SK-N-SH (cell line): ENCODE measurements around the gene CDH4. TPM values are rescaled to one million over a fixed set of nuclear protein-coding genes. Genes with fewer than 3 reads are reported as not detected.

ENCODE experiments used
- CTCF ChIA-PET: fragments of 300-600, 350-600 bp; formaldehyde crosslinking; extraction: SDS; loops from one replicate; lab custom pipeline; 2021; lab: Yijun Ruan, JAX
- POLR2A ChIA-PET: fragments of 350-600 bp; sonication (Branson Sonifier 250); formaldehyde crosslinking; extraction: SDS; loops from one replicate; lab custom pipeline; 2020; ENCODE audit warnings: antibody characterized with exemption, inconsistent platforms; lab: Yijun Ruan, JAX
- DNase-seq: peaks from one replicate; pipeline ENCODE4 v3.0.0; 2012
- H2AFZ ChIP-seq: fragments of 200-600 bp; sonication (generic); 2 replicates; pipeline ENCODE4 v1.8.1; 2016; ENCODE audit warnings: antibody characterized with exemption, mild to moderate bottlenecking, low read depth
- H3F3A ChIP-seq: fragments of 200-600 bp; sonication (generic); replicated peaks from 2 replicates; pipeline ENCODE3; 2016; ENCODE audit warnings: antibody characterized with exemption, mild to moderate bottlenecking; ENCODE audit not compliant: insufficient read depth
- H3K27ac ChIP-seq, 2 experiments: fragments of 200-500 bp in 1 of 2; fragments of 200-600 bp in 1 of 2; sonication (Bioruptor generic) in 1 of 2; sonication (generic), shearing (Covaris generic) in 1 of 2; 2 replicates each; pipeline versions ENCODE4 v1.5.1 to v1.6.1; 2014 to 2016; ENCODE audit warnings: low read depth in 2 of 2, inconsistent platforms in 1 of 2, low read length in 1 of 2, mild to moderate bottlenecking in 1 of 2, mixed read lengths in 1 of 2
- H3K27me3 ChIP-seq: fragments of 200-600 bp; sonication (generic), shearing (Covaris generic); 2 replicates; pipeline ENCODE4 v1.6.1; 2016; ENCODE audit warnings: mixed run types; ENCODE audit not compliant: insufficient read depth
- H3K36me3 ChIP-seq, 2 experiments: fragments of 200-500 bp in 1 of 2; fragments of 200-600 bp in 1 of 2; sonication (Bioruptor generic) in 1 of 2; sonication (generic) in 1 of 2; replicated peaks in 1 of 2; 2 replicates each; pipeline versions ENCODE3 to v1.5.1; 2014 to 2016; ENCODE audit warnings: low read length in 1 of 2, mild to moderate bottlenecking in 1 of 2; ENCODE audit not compliant: insufficient read depth in 2 of 2, control insufficient read depth in 1 of 2
- H3K4me1 ChIP-seq, 2 experiments: fragments of 200-500 bp in 1 of 2; fragments of 200-600 bp in 1 of 2; sonication (Bioruptor generic) in 1 of 2; sonication (generic), shearing (Covaris generic) in 1 of 2; 2 replicates each; pipeline versions ENCODE4 v1.5.1 to v1.6.1; 2014 to 2016; ENCODE audit warnings: low read depth in 1 of 2, low read length in 1 of 2, mixed run types in 1 of 2; ENCODE audit not compliant: insufficient read depth in 2 of 2, control insufficient read depth in 1 of 2
- H3K4me2 ChIP-seq: fragments of 200-600 bp; sonication (generic), shearing (Covaris generic); 2 replicates; pipeline ENCODE4 v1.6.1; 2017; ENCODE audit warnings: mixed run types
- H3K4me3 ChIP-seq, 2 experiments: fragments of 200-500 bp in 1 of 2; fragments of 200-600 bp in 1 of 2; sonication (Bioruptor generic) in 1 of 2; sonication (generic), shearing (Covaris generic) in 1 of 2; 2 replicates each; pipeline versions ENCODE4 v1.5.1 to v1.8.1; 2014 to 2016; ENCODE audit warnings: low read depth in 2 of 2, inconsistent platforms in 1 of 2, low read length in 1 of 2, mild to moderate bottlenecking in 1 of 2, mixed read lengths in 1 of 2, moderate library complexity in 1 of 2
- H3K79me2 ChIP-seq: fragments of 200-600 bp; sonication (generic); 2 replicates; pipeline ENCODE4 v1.8.1; 2017; ENCODE audit warnings: mild to moderate bottlenecking; ENCODE audit not compliant: insufficient read depth
- H3K9ac ChIP-seq: fragments of 200-600 bp; sonication (generic); 2 replicates; pipeline ENCODE4 v1.6.1; 2017; ENCODE audit warnings: mixed run types
- H3K9me2 ChIP-seq: fragments of 200-600 bp; sonication (generic); 2 replicates; pipeline ENCODE4 v1.6.1; 2017; ENCODE audit warnings: mixed run types
- H3K9me3 ChIP-seq: fragments of 200-600 bp; sonication (generic); 2 replicates; pipeline ENCODE4 v1.6.1; 2017; ENCODE audit warnings: mixed run types, mild to moderate bottlenecking, moderate library complexity
- H4K20me1 ChIP-seq: fragments of 200-600 bp; sonication (generic); 2 replicates; pipeline ENCODE4 v1.6.1; 2017; ENCODE audit warnings: mild to moderate bottlenecking, mixed run types; ENCODE audit not compliant: insufficient read depth
- CHD2 ChIP-seq: fragments of 150-350 bp; IDR thresholded peaks from 2 replicates; pipeline ENCODE4 v1.6.1; 2018; ENCODE audit warnings: low read length; ENCODE audit not compliant: partially characterized antibody
- CTCF ChIP-seq: fragments of 200-600 bp; sonication (generic); IDR thresholded peaks from 2 replicates; pipeline ENCODE4 v1.6.1; 2017; ENCODE audit warnings: antibody characterized with exemption, mild to moderate bottlenecking, moderate library complexity
- ELF1 ChIP-seq: IDR thresholded peaks from 2 replicates; pipeline ENCODE4 v1.4.0; 2012
- EZH2phosphoT487 ChIP-seq: fragments of 200-600 bp; sonication (generic); IDR thresholded peaks from 2 replicates; pipeline ENCODE4 v1.6.1; 2017; ENCODE audit warnings: low read depth, mixed run types, mild to moderate bottlenecking, antibody characterized with exemption, moderate library complexity, borderline replicate concordance
- FOXJ3 ChIP-seq: sonication (generic); formaldehyde crosslinking; IDR thresholded peaks from 2 replicates; pipeline ENCODE4 v1.5.1; 2020; ENCODE audit warnings: mild to moderate bottlenecking, missing genetic modification reagents
- FOXM1 ChIP-seq: IDR thresholded peaks from 2 replicates; pipeline ENCODE4 v1.4.0; 2012; ENCODE audit warnings: low read depth, mild to moderate bottlenecking
- GABPA ChIP-seq: IDR thresholded peaks from 2 replicates; pipeline ENCODE4 v1.4.0; 2012; ENCODE audit warnings: low read depth, mild to moderate bottlenecking
- IRF3 ChIP-seq: fragments of 150-350 bp; IDR thresholded peaks from 2 replicates; pipeline ENCODE4 v1.6.1; 2016; ENCODE audit warnings: mild to moderate bottlenecking, low read depth, low read length
- MXI1 ChIP-seq: IDR thresholded peaks from 2 replicates; pipeline ENCODE4 v1.6.1; 2012; ENCODE audit warnings: mild to moderate bottlenecking, low read depth, low read length, improper control_type of control experiment
- POLR2AphosphoS5 ChIP-seq: IDR thresholded peaks from 2 replicates; pipeline ENCODE4 v1.6.1; 2012; ENCODE audit warnings: low read depth, low read length
- RCOR1 ChIP-seq: fragments of 150-350 bp; IDR thresholded peaks from 2 replicates; pipeline ENCODE4 v1.6.1; 2017; ENCODE audit warnings: antibody characterized with exemption, low read length
- RFX5 ChIP-seq: IDR thresholded peaks from 2 replicates; pipeline ENCODE4 v1.6.1; 2012; ENCODE audit warnings: mild to moderate bottlenecking, improper control_type of control experiment, low read length
- RXRA ChIP-seq: IDR thresholded peaks from 2 replicates; pipeline ENCODE4 v1.4.0; 2012; ENCODE audit warnings: low read depth, mild to moderate bottlenecking, borderline replicate concordance
- SMC3 ChIP-seq: IDR thresholded peaks from 2 replicates; pipeline ENCODE4 v1.6.1; 2012; ENCODE audit warnings: low read depth, low read length, improper control_type of control experiment
- TAF1 ChIP-seq: IDR thresholded peaks from 2 replicates; pipeline ENCODE4 v1.6.1; 2012; ENCODE audit warnings: low read depth, mild to moderate bottlenecking, low read length, moderate library complexity, borderline replicate concordance
- TEAD4 ChIP-seq: IDR thresholded peaks from 2 replicates; pipeline ENCODE4 v1.4.0; 2012; ENCODE audit warnings: mild to moderate bottlenecking, borderline replicate concordance; ENCODE audit not compliant: insufficient read depth
- USF2 ChIP-seq: fragments of 150-350 bp; IDR thresholded peaks from 2 replicates; pipeline ENCODE4 v1.6.1; 2017; ENCODE audit warnings: antibody characterized with exemption, low read length, low read depth, borderline replicate concordance
- ZBTB33 ChIP-seq: IDR thresholded peaks from 2 replicates; pipeline ENCODE4 v1.4.0; 2012; ENCODE audit warnings: low read depth, borderline replicate concordance
- WGBS: methylation state at CpG from one replicate; pipeline ENCODE4 v1.1.6; 2017; ENCODE audit warnings: low lambda C conversion rate; 5-methylcytosine and 5-hydroxymethylcytosine counted together
- polyA plus RNA-seq, 3 experiments: library from polyadenylated mRNA; depleted of rRNA; stranded (reverse); fragments of >200 nt; gene quantifications; 2 replicates each; pipeline ENCODE4 v1.2.3, GENCODE V29; 2012

The CDH4 gene
- polyA plus RNA-seq, 1 of the 3 experiments (the other 2 are of a cell fraction) = not detected

DNA sequence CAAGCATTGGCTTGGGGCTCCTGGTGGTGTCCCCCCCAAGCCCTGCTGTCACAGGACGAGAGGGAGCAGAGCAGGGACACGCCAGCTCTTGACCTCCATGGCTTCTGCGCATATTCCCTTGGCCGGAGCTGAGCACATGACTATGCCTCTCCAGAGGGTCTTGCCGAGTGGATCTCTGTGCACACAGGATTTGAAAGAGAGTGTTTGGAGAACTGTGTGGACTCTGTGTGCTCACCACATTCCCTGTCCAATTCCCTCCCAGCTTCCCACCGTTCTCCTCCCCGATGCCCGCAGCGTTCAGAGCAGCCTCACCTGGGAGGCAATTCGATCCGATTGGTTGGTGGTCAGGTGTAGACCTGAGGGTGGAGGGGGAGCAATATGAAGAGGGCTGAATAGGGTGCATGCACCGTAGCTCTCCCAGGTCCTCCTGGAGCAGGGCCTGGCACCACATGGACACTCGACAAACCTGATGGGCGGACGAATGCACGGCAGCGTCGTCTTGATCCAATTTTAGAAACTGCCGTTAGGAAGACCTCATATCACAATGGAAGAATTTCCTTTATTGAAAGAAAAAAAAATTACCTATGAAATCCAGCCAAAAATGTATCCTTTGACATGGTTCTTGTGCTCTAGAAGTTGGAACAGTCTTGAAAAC, 287.8 kb downstream of the CDH4 start:
- no peak for DNase-seq
- Histone ChIP-seq H3K27me3 (no peaks in the 10 kb centered on the region), H3F3A (no peaks in the 10 kb centered on the region), H4K20me1 (no peaks in the 10 kb centered on the region)
- TF ChIP-seq RXRA (no peak), TAF1 (no peak), EZH2phosphoT487 (no peak), ELF1 (no peak), TEAD4 (no peak), USF2 (no peak), FOXM1 (no peak), GABPA (no peak)
- TF ChIP-seq, all 33 proteins: peak for 0
- Histone ChIP-seq H3K4me1 (no peaks in the 10 kb centered on the region), H3K4me3 (no peak overlapping the region), H3K27ac (no peak overlapping the region), H3K9me3 (no peaks in the 10 kb centered on the region), H3K36me3 (no peaks in the 10 kb centered on the region), H2AFZ (no peak overlapping the region), H3K9me2 (no peaks in the 10 kb centered on the region), H3K9ac (no peak overlapping the region), H3K4me2 (no peak overlapping the region), H3K79me2 (no peaks in the 10 kb centered on the region)
- WGBS = 67% methylated on average over 16 of the region's 19 CpGs
- ChIA-PET POLR2A (no interaction called here), CTCF (interaction anchor here (1.8 kb wide), 1 partner anchor 9 kb away, joined by 7 read pairs; no protein-coding TSS in a partner anchor)

- Histone ChIP-seq H3K27me3 (no peaks in the 10 kb centered on the region), H3K9me3 (no peaks in the 10 kb centered on the region), H3K4me3 (no peak overlapping the region), H3K9ac (no peak overlapping the region), H4K20me1 (no peaks in the 10 kb centered on the region), H3F3A (no peaks in the 10 kb centered on the region), H3K4me2 (no peak overlapping the region), H3K79me2 (no peaks in the 10 kb centered on the region), H3K9me2 (no peaks in the 10 kb centered on the region), H3K4me1 (no peaks in the 10 kb centered on the region), H3K27ac (no peak overlapping the region), H3K36me3 (no peaks in the 10 kb centered on the region), H2AFZ (no peak overlapping the region)
- CTCF ChIA-PET = no interaction called here
- POLR2A ChIA-PET = no interaction called here
- DNase-seq = no peak
- WGBS = 38% methylated on average over 7 of the region's 7 CpGs
- no peak for TF ChIP-seq RXRA
- no peak for TF ChIP-seq IRF3
- TF ChIP-seq RFX5 = no peak
- no peak for TF ChIP-seq POLR2AphosphoS5
- no peak for TF ChIP-seq CTCF
- no peak for TF ChIP-seq CHD2
- TF ChIP-seq TAF1 = no peak
- TF ChIP-seq ZBTB33 = no peak
- TF ChIP-seq RCOR1 = no peak
- no peak for TF ChIP-seq SMC3
- TF ChIP-seq MXI1 = no peak
- TF ChIP-seq ELF1 = no peak
- TF ChIP-seq GABPA = no peak
- no peak for TF ChIP-seq FOXJ3
Measured at GRCh38 chr20:61541537-61541936, 289.5 kb downstream of the CDH4 start.
